GM18868 (cell line): Measurements from ENCODE around the gene RXYLT1.

Experiments used
- ATAC-seq: cut with Tn5 transposase; IDR thresholded peaks from one replicate; pipeline ENCODE4 v1.9.1; 2021; ENCODE audit warnings: mild to moderate bottlenecking, moderate library complexity; ENCODE audit not compliant: unreplicated experiment

Gene RXYLT1

GRCh38 chr12:63795944-63796343 is 16.2 kb downstream of the RXYLT1 start:
- no peak for ATAC-seq

GRCh38 chr12:63802012-63802608 is 22.4 kb downstream of the RXYLT1 start:
- peak; percentile 55 for ATAC-seq

- no peak for ATAC-seq
These were observed 25.0 kb downstream of the RXYLT1 start for GRCh38 chr12:63804746-63805145.

- ATAC-seq = no peak
These were observed 26.3 kb downstream of the RXYLT1 start for GRCh38 chr12:63805704-63806672.

GRCh38 chr12:63808631-63809030 is 28.9 kb downstream of the RXYLT1 start:
- no peak for ATAC-seq

- no peak for ATAC-seq
These were observed 29.9 kb downstream of the RXYLT1 start for GRCh38 chr12:63809566-63809965.

GRCh38 chr12:63811334-63811733 is 31.6 kb downstream of the RXYLT1 start:
- ATAC-seq = no peak

GRCh38 chr12:63811755-63812154 is 32.0 kb downstream of the RXYLT1 start:
- no peak for ATAC-seq

GRCh38 chr12:63814146-63814772 is 34.5 kb downstream of the RXYLT1 start:
- peak; percentile 24 for ATAC-seq

GRCh38 chr12:63815482-63815852 is 35.8 kb downstream of the RXYLT1 start:
- ATAC-seq = no peak

- ATAC-seq = peak; percentile 48
These were observed 36.3 kb downstream of the RXYLT1 start for GRCh38 chr12:63816031-63816430.

- ATAC-seq = no peak
These were observed 40.7 kb downstream of the RXYLT1 start for GRCh38 chr12:63820427-63820826.

GRCh38 chr12:63821781-63822251 is 42.1 kb downstream of the RXYLT1 start:
- ATAC-seq = peak; percentile 83

- ATAC-seq = no peak
These were observed 42.6 kb downstream of the RXYLT1 start for GRCh38 chr12:63822352-63822751.

GRCh38 chr12:63823040-63823439 is 43.3 kb downstream of the RXYLT1 start:
- no peak for ATAC-seq

- ATAC-seq = peak; percentile 43
These were observed 46.4 kb downstream of the RXYLT1 start for GRCh38 chr12:63826006-63826585.

GRCh38 chr12:63828867-63829266 is 49.2 kb downstream of the RXYLT1 start:
- ATAC-seq = no peak

GRCh38 chr12:63836046-63836445 is 56.3 kb downstream of the RXYLT1 start:
- ATAC-seq = no peak

GRCh38 chr12:63836936-63837335 is 57.2 kb downstream of the RXYLT1 start:
- no peak for ATAC-seq

- no peak for ATAC-seq
These were observed 58.7 kb downstream of the RXYLT1 start for GRCh38 chr12:63838411-63838810.

GRCh38 chr12:63841011-63841410 is 61.3 kb downstream of the RXYLT1 start:
- ATAC-seq = no peak
